A549 (cell line): ENCODE results near the gene ORAI1.
"Not testable (repeated sequence)": the region's sequence is repeated elsewhere in the genome, so short reads cannot be mapped to it uniquely, and the experiment has no call there.

Experiments
- CBX2 ChIP-seq: fragments of 200-600 bp; sonication (generic); IDR thresholded peaks from 2 replicates; pipeline ENCODE4 v1.6.1; 2016; ENCODE audit warnings: low read depth, mild to moderate bottlenecking, borderline replicate concordance
- POLR2A ChIP-seq: IDR thresholded peaks from 2 replicates; pipeline ENCODE4 v1.6.1; 2012; ENCODE audit warnings: mild to moderate bottlenecking, low read length
- RAD21 ChIP-seq, 2 experiments: fragments of >200 bp in 1 of 2; sonication (Bioruptor Twin) in 1 of 2; formaldehyde crosslinking in 1 of 2; IDR thresholded peaks in 1 of 2; conservative IDR thresholded peaks in 1 of 2; 2 replicates in 1 of 2; 3 replicates in 1 of 2; pipeline ENCODE4 v1.6.1; 2012 to 2018; ENCODE audit warnings: inconsistent platforms in 1 of 2
- TF ChIP-seq, protein P1 (sequence below): fragments of >200 bp; sonication (Bioruptor Twin); formaldehyde crosslinking; IDR thresholded peaks from 3 replicates; pipeline ENCODE4 v1.5.1; 2016

DNA sequence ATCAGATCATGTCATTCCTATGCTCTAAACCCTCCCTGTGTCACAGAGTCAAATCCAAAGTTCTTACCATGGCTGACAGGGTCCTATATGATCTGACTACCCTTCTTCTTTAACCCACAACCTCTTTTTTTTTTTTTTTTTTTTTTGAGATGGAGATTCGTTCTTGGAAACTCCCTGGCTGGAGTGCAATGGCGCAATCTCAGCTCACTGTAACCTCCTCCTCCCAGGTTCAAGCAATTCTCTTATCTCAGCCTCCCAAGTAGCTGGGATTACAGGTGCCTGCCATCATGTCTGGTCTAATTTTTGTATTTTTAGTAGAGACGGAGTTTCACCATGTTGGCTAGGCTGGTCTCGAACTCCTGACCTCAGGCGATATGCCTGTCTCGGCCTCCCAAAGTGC lies 40.5 kb downstream of the ORAI1 start:
- TF ChIP-seq, protein P1, sequence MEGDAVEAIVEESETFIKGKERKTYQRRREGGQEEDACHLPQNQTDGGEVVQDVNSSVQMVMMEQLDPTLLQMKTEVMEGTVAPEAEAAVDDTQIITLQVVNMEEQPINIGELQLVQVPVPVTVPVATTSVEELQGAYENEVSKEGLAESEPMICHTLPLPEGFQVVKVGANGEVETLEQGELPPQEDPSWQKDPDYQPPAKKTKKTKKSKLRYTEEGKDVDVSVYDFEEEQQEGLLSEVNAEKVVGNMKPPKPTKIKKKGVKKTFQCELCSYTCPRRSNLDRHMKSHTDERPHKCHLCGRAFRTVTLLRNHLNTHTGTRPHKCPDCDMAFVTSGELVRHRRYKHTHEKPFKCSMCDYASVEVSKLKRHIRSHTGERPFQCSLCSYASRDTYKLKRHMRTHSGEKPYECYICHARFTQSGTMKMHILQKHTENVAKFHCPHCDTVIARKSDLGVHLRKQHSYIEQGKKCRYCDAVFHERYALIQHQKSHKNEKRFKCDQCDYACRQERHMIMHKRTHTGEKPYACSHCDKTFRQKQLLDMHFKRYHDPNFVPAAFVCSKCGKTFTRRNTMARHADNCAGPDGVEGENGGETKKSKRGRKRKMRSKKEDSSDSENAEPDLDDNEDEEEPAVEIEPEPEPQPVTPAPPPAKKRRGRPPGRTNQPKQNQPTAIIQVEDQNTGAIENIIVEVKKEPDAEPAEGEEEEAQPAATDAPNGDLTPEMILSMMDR, result not testable (repeated sequence)
- not testable (repeated sequence) for TF ChIP-seq CBX2; RAD21 (conservative IDR thresholded peaks at IDR 0.05 in 1 of 2, IDR thresholded peaks at IDR 0.05 in 1 of 2); POLR2A
